ENCODE results near the gene REL. TPM values are rescaled to one million over a fixed set of nuclear protein-coding genes. Genes with fewer than 3 reads are reported as not detected.

Gene REL
- total and polyA plus RNA-seq, 2 of the 4 experiments (the other 2 are of a cell fraction) = 1.3 to 4.3 TPM

- DNase-seq (no peak), ATAC-seq (ENCODE audit: low read depth) (no peak)
- Histone ChIP-seq H3K14ac (replicated peaks; ENCODE audit: low read depth, low read length) (no peak overlapping the region), H2AFZ (replicated peaks; ENCODE audit: low read length, poor library complexity) (no peak overlapping the region), H4K20me1 (ENCODE audit: insufficient read depth, low read length) (no peaks in the 10 kb centered on the region), H4K8ac (ENCODE audit: low read depth in 2 of 2, low read length in 2 of 2) (no peak overlapping the region), H3K4ac (ENCODE audit: low read depth, low read length) (no peak overlapping the region), H3K36me3 (ENCODE audit: control insufficient read depth, insufficient read depth, low read length) (no peaks in the 10 kb centered on the region), H3K27me3 (ENCODE audit: control insufficient read depth, insufficient read depth, low read length) (no peaks in the 10 kb centered on the region), H2BK120ac (ENCODE audit: low read depth, low read length) (no peak overlapping the region), H3K79me1 (ENCODE audit: low read depth in 1 of 2, low read length in 2 of 2) (peaks cover 2 to 12% of the 10 kb centered on the region in 2 experiments; a peak in 2 of 4 replicates), H3K4me3 (ENCODE audit: insufficient read depth, low read depth, low read length) (no peak overlapping the region), H2BK20ac (ENCODE audit: low read depth, low read length) (no peak overlapping the region), H2AK5ac (ENCODE audit: low read depth, low read length) (no peak overlapping the region), H3K27ac (ENCODE audit: insufficient read depth, low read length) (no peak overlapping the region), H3K23ac (ENCODE audit: low read depth, low read length) (no peak overlapping the region), H3K4me2 (ENCODE audit: low read depth, low read length) (no peak overlapping the region), H4K5ac (ENCODE audit: low read depth, low read length) (no peak overlapping the region), H4K91ac (ENCODE audit: insufficient read depth, low read depth, low read length) (no peak overlapping the region), H3K9me3 (ENCODE audit: control insufficient read depth, insufficient read depth, low read length) (no peaks in the 10 kb centered on the region), H2AK9ac (replicated peaks; ENCODE audit: low read depth, low read length, poor library complexity) (no peak overlapping the region), H3K9ac (ENCODE audit: low read depth, low read length) (no peak overlapping the region), H2BK15ac (ENCODE audit: low read depth, low read length) (no peak overlapping the region), H3K9me1 (ENCODE audit: insufficient read depth, low read length) (no peaks in the 10 kb centered on the region), H2BK5ac (ENCODE audit: low read depth, low read length, poor library complexity, severe bottlenecking) (no peak overlapping the region), H3K56ac (ENCODE audit: extremely low read depth, insufficient read depth, low read length) (no peak overlapping the region), H3K18ac (ENCODE audit: low read depth, low read length) (no peak overlapping the region), H3K4me1 (ENCODE audit: control insufficient read depth, insufficient read depth, low read length) (no peaks in the 10 kb centered on the region; the same call in 1 of the 2 replicates)
- in situ Hi-C loops (cut with MboI; ENCODE audit: low sequenced_read_pairs) (no loop called here), intact Hi-C loops (cut with micrococcal nuclease) (loop anchor here (2.0 to 10.0 kb wide), 2 partner anchors 133 to 179 kb away; partner anchors contain the start of gene PEX13), dilution Hi-C loops (cut with HindIII; ENCODE audit: low sequenced_read_pairs, unreplicated experiment) (no loop called here)
- TF ChIP-seq RCOR1 (IDR thresholded peaks at IDR 0.05; ENCODE audit: insufficient replicate concordance, low read length) (no peak), FOS (IDR thresholded peaks at IDR 0.05; ENCODE audit: low read depth, low read length) (no peak), CTCF (conservative IDR thresholded peaks at IDR 0.05; ENCODE audit: low read depth, low read length) (no peak), CHD1 (IDR thresholded peaks at IDR 0.05; ENCODE audit: low read depth, low read length) (no peak), POLR2A (IDR thresholded peaks at IDR 0.05; ENCODE audit: low read depth, low read length) (no peak), USF2 (IDR thresholded peaks at IDR 0.05; ENCODE audit: low read depth, low read length) (no peak), BHLHE40 (IDR thresholded peaks at IDR 0.05; ENCODE audit: low read depth, low read length) (no peak), NFE2L2 (IDR thresholded peaks at IDR 0.05; ENCODE audit: low read depth, low read length) (no peak), ELK1 (IDR thresholded peaks at IDR 0.05; ENCODE audit: borderline replicate concordance, low read depth, low read length) (no peak), SMC3 (IDR thresholded peaks at IDR 0.05; ENCODE audit: low read depth, low read length) (no peak), RAD21 (IDR thresholded peaks at IDR 0.05; ENCODE audit: low read length) (no peak), MAZ (IDR thresholded peaks at IDR 0.05; ENCODE audit: borderline replicate concordance, low read depth, low read length) (no peak), MAFK (IDR thresholded peaks at IDR 0.05; ENCODE audit: low read depth, low read length) (no peak), MXI1 (IDR thresholded peaks at IDR 0.05; ENCODE audit: borderline replicate concordance, low read depth, low read length) (no peak), CEBPB (IDR thresholded peaks at IDR 0.05; ENCODE audit: low read depth, low read length) (no peak)
- no TSS peak for BruUV-seq (replicated peaks)
- ChIA-PET CTCF (no interaction called here), POLR2A (ENCODE audit: unreplicated experiment) (no interaction called here)
- WGBS, 2 experiments (ENCODE audit: extremely low coverage in 2 of 2, insufficient read length in 1 of 2) = no CpG with 5 or more reads among the region's 2 CpGs
These were observed 2.5 kb downstream of the REL start for GRCh38 chr2:60883896-60884295.

Data from IMR-90 (cell line).